ENCODE results near the gene FBXO41. TPM values are rescaled to one million over a fixed set of nuclear protein-coding genes. Genes with fewer than 3 reads are reported as not detected.

Gene FBXO41
- total RNA-seq, 4 donors from 2014 or later: 1.7 to 6.0 (median 4.2) TPM

- TF ChIP-seq, protein P1, sequence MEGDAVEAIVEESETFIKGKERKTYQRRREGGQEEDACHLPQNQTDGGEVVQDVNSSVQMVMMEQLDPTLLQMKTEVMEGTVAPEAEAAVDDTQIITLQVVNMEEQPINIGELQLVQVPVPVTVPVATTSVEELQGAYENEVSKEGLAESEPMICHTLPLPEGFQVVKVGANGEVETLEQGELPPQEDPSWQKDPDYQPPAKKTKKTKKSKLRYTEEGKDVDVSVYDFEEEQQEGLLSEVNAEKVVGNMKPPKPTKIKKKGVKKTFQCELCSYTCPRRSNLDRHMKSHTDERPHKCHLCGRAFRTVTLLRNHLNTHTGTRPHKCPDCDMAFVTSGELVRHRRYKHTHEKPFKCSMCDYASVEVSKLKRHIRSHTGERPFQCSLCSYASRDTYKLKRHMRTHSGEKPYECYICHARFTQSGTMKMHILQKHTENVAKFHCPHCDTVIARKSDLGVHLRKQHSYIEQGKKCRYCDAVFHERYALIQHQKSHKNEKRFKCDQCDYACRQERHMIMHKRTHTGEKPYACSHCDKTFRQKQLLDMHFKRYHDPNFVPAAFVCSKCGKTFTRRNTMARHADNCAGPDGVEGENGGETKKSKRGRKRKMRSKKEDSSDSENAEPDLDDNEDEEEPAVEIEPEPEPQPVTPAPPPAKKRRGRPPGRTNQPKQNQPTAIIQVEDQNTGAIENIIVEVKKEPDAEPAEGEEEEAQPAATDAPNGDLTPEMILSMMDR (IDR thresholded peaks at IDR 0.05): no peak
- no peak for TF ChIP-seq POLR2AphosphoS5 (IDR thresholded peaks at IDR 0.05)
- TF ChIP-seq POLR2A (IDR thresholded peaks at IDR 0.05; ENCODE audit: low read depth): no peak
- peaks cover 33 to 58% (median 53%) of the 10 kb centered on the region in 4 donors for H3K36me3 ChIP-seq
Measured at GRCh38 chr2:73255007-73255644, 29.2 kb downstream of the FBXO41 start.

DNA sequence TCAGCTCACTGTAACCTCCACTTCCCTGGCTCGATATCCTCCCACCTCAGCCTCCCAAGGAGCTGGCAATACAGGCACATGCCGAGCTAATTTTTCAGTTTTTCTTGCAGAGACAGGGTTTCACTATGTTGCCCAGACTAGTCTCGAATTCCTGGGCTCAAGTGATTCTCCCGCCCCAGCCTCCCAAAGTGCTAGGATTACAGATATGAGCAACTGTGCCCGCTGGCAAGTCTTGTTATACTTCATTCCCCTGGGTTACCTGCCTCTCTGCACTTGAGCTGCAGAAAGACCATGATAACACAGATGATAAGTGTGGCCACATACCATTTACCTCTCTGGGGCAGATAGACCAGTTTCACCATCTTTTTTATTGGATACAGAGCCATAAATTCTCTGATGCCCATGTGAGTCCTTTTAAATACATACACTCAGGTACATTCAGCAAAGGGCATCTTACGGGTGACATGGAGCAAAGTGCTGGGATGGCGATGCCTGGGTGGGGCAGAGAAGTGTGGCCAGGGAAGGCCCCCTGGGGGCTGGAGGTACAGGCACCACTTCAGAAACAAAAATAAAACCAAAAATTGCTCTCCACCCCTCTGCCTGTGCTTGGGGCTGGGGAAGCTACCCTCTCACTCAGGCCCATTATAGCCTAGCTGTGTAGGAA, 29.8 kb downstream of the FBXO41 start:
- Histone ChIP-seq H3K36me3 (peaks cover 39 to 64% (median 60%) of the 10 kb centered on the region in 4 donors), H3K27ac (replicated peaks in 1 of 4) (no peak overlapping the region), H3K4me3 (no peak overlapping the region), H3K4me1 (no peaks in the 10 kb centered on the region), H3K9me3 (no peaks in the 10 kb centered on the region), H3K27me3 (no peaks in the 10 kb centered on the region)
- TF ChIP-seq, protein P1 (IDR thresholded peaks at IDR 0.05): no peak
- TF ChIP-seq POLR2A (IDR thresholded peaks at IDR 0.05; ENCODE audit: low read depth) (no peak), EP300 (IDR thresholded peaks at IDR 0.05) (no peak), POLR2AphosphoS5 (IDR thresholded peaks at IDR 0.05) (no peak)
- WGBS: 92% methylated on average over 7 of the region's 7 CpGs
- DNase-seq (ENCODE audit: extremely low spot score): no peak
- intact Hi-C loops (cut with DNase I): no loop called here

More at GRCh38 chr2:73255007-73255644, 29.2 kb downstream of the FBXO41 start:
- intact Hi-C loops (cut with DNase I): no loop called here
- DNase-seq (ENCODE audit: extremely low spot score): no peak
- Histone ChIP-seq H3K27ac (replicated peaks in 1 of 4) (no peak overlapping the region), H3K9me3 (no peaks in the 10 kb centered on the region), H3K4me1 (peaks cover 0 to under 1% (median 0%) of the 10 kb centered on the region in 4 donors), H3K27me3 (no peaks in the 10 kb centered on the region), H3K4me3 (no peak overlapping the region)
- 56% methylated on average over 3 of the region's 4 CpGs for WGBS

DNA sequence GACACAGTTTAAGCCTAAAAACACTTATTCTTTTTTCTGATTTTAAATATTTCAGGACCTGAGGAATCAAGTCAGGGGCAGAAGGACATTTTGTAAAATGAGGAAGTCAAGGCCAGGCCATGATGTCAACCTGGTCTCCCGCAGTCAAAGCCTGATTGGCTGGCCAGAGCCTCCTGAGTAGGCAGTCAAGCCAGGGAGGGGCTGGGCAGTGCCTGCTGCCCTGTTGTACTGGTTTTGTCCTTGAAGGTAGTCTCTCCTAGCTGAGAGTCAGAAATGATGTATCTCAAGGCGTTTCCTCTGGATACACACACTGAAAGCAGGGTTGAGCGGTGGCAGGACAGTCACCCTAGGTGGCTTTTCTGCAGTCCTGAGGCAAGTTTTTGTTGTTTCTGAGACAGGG, 30.4 kb downstream of the FBXO41 start:
- Histone ChIP-seq H3K4me3 (no peak overlapping the region), H3K36me3 (peaks cover 45 to 69% (median 65%) of the 10 kb centered on the region in 4 donors), H3K4me1 (no peaks in the 10 kb centered on the region), H3K9me3 (no peaks in the 10 kb centered on the region), H3K27me3 (no peaks in the 10 kb centered on the region), H3K27ac (replicated peaks in 1 of 4) (no peak overlapping the region)
- 100% methylated on average over 3 of the region's 3 CpGs for WGBS
- intact Hi-C loops (cut with DNase I): no loop called here
- TF ChIP-seq POLR2A (IDR thresholded peaks at IDR 0.05; ENCODE audit: low read depth) (no peak), POLR2AphosphoS5 (IDR thresholded peaks at IDR 0.05) (no peak), EP300 (IDR thresholded peaks at IDR 0.05) (no peak)
- TF ChIP-seq, protein P1 (IDR thresholded peaks at IDR 0.05): no peak
- DNase-seq (ENCODE audit: extremely low spot score): no peak

DNA sequence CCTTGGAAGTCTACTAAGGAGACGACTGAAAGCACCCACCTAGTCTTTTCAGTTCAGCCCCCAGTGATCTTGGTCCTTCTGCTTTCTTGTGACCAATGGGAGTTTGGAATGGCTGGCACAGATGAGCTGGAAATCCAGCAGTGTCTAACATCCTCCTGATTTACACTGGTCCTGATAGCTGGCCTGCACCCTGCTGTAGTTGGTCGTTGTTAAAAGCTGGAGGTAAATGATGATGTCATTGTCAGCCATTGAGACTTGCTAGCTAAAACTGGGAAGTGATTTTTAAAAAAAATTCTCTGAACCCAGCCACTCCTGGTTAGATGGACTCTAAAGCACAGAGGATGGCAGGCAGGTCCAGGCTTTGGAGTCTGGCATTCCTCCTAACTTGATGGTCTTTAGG, 30.9 kb downstream of the FBXO41 start:
- Histone ChIP-seq H3K9me3 (no peaks in the 10 kb centered on the region), H3K36me3 (peaks cover 50 to 70% (median 69%) of the 10 kb centered on the region in 4 donors), H3K4me3 (no peak overlapping the region), H3K27ac (replicated peaks in 1 of 4) (no peak overlapping the region), H3K4me1 (no peaks in the 10 kb centered on the region), H3K27me3 (no peaks in the 10 kb centered on the region)
- no peak for DNase-seq (ENCODE audit: extremely low spot score)
- intact Hi-C loops (cut with DNase I): no loop called here
- TF ChIP-seq EP300 (IDR thresholded peaks at IDR 0.05) (no peak), POLR2AphosphoS5 (IDR thresholded peaks at IDR 0.05) (no peak), POLR2A (IDR thresholded peaks at IDR 0.05; ENCODE audit: low read depth) (no peak)
- TF ChIP-seq, protein P1 (IDR thresholded peaks at IDR 0.05): no peak
- 51% methylated on average over 2 of the region's 2 CpGs for WGBS
